IMR-90 (cell line): ENCODE measurements around the gene FOXP1. TPM values are rescaled to one million over a fixed set of nuclear protein-coding genes. Genes with fewer than 3 reads are reported as not detected.

ENCODE experiments used
- ATAC-seq: fragments of 200-7000 bp; cut with Tn5 transposase; 2 replicates; pipeline ENCODE4 v1.9.1; 2020; ENCODE audit warnings: low read depth, mild to moderate bottlenecking, moderate library complexity
- BruUV-seq: library from RNA; stranded (reverse); fragments of 400-500 nt; replicated peaks from 2 replicates; lab custom pipeline; 2021; lab: Mats Ljungman, UMichigan
- CTCF ChIA-PET: fragments of 300-600 bp; formaldehyde crosslinking; extraction: SDS; loops from one replicate; lab custom pipeline; 2021; ENCODE audit warnings: antibody characterized with exemption; lab: Yijun Ruan, JAX
- POLR2A ChIA-PET: fragments of 300-600 bp; sonication (Branson Sonifier 250); formaldehyde crosslinking; loops from one replicate; lab custom pipeline; 2022; ENCODE audit warnings: antibody characterized with exemption; ENCODE audit not compliant: unreplicated experiment; lab: Charles Lee
- DNase-seq: peaks from one replicate; pipeline ENCODE4 v3.0.0; 2013
- H2AFZ ChIP-seq: replicated peaks from 2 replicates; pipeline ENCODE3; 2013; ENCODE audit warnings: low read length, mild to moderate bottlenecking; ENCODE audit not compliant: poor library complexity
- H2AK5ac ChIP-seq: 2 replicates; pipeline ENCODE4 v1.6.1; 2013; ENCODE audit warnings: low read depth, low read length, inconsistent platforms
- H2AK9ac ChIP-seq: replicated peaks from 2 replicates; pipeline ENCODE3; 2013; ENCODE audit warnings: mild to moderate bottlenecking, low read depth, low read length, moderate library complexity; ENCODE audit not compliant: poor library complexity
- H2BK120ac ChIP-seq: 2 replicates; pipeline ENCODE4 v1.6.1; 2013; ENCODE audit warnings: low read depth, low read length, inconsistent platforms
- H2BK15ac ChIP-seq: 3 replicates; pipeline ENCODE4 v1.6.1; 2013; ENCODE audit warnings: low read depth, low read length, inconsistent platforms
- H2BK20ac ChIP-seq: 2 replicates; pipeline ENCODE4 v1.6.1; 2013; ENCODE audit warnings: low read depth, mild to moderate bottlenecking, inconsistent platforms, low read length, moderate library complexity
- H2BK5ac ChIP-seq: 2 replicates; pipeline ENCODE4 v1.6.1; 2013; ENCODE audit warnings: mild to moderate bottlenecking, low read depth, low read length, inconsistent platforms; ENCODE audit not compliant: poor library complexity, severe bottlenecking
- H3K14ac ChIP-seq: replicated peaks from 2 replicates; pipeline ENCODE4 v1.6.1; 2013; ENCODE audit warnings: low read depth, low read length, inconsistent platforms
- H3K18ac ChIP-seq: 2 replicates; pipeline ENCODE4 v1.6.1; 2013; ENCODE audit warnings: low read depth, low read length, control low read depth
- H3K23ac ChIP-seq: 2 replicates; pipeline ENCODE4 v1.6.1; 2013; ENCODE audit warnings: low read depth, low read length, inconsistent platforms
- H3K27ac ChIP-seq: 2 replicates; pipeline ENCODE4 v1.5.1; 2013; ENCODE audit warnings: mild to moderate bottlenecking, control low read depth, low read length; ENCODE audit not compliant: insufficient read depth
- H3K27me3 ChIP-seq: 2 replicates; pipeline ENCODE4 v1.6.1; 2013; ENCODE audit warnings: low read length; ENCODE audit not compliant: control insufficient read depth, insufficient read depth
- H3K36me3 ChIP-seq: 2 replicates; pipeline ENCODE4 v1.6.1; 2013; ENCODE audit warnings: low read length, mixed read lengths; ENCODE audit not compliant: control insufficient read depth, insufficient read depth
- H3K4ac ChIP-seq: 2 replicates; pipeline ENCODE4 v1.6.1; 2013; ENCODE audit warnings: low read depth, low read length, inconsistent platforms
- H3K4me1 ChIP-seq: 2 replicates; pipeline ENCODE4 v1.6.1; 2013; ENCODE audit warnings: low read length, mixed read lengths; ENCODE audit not compliant: control insufficient read depth, insufficient read depth
- H3K4me2 ChIP-seq: 2 replicates; pipeline ENCODE4 v1.6.1; 2013; ENCODE audit warnings: low read depth, mild to moderate bottlenecking, control low read depth, low read length, moderate library complexity
- H3K4me3 ChIP-seq: 2 replicates; pipeline ENCODE4 v1.5.1; 2013; ENCODE audit warnings: low read depth, mild to moderate bottlenecking, control low read depth, low read length, moderate library complexity; ENCODE audit not compliant: insufficient read depth
- H3K56ac ChIP-seq: 2 replicates; pipeline ENCODE4 v1.6.1; 2013; ENCODE audit warnings: low read length, inconsistent platforms; ENCODE audit not compliant: insufficient read depth; ENCODE audit errors: extremely low read depth
- H3K79me1 ChIP-seq, 2 experiments: 2 replicates each; pipeline ENCODE4 v1.6.1; 2013; ENCODE audit warnings: low read length in 2 of 2, inconsistent platforms in 1 of 2, low read depth in 1 of 2
- H3K9ac ChIP-seq: 2 replicates; pipeline ENCODE4 v1.6.1; 2013; ENCODE audit warnings: low read depth, low read length, control low read depth
- H3K9me1 ChIP-seq: 2 replicates; pipeline ENCODE4 v1.6.1; 2013; ENCODE audit warnings: low read length, inconsistent platforms; ENCODE audit not compliant: insufficient read depth
- H3K9me3 ChIP-seq: 2 replicates; pipeline ENCODE4 v1.6.1; 2013; ENCODE audit warnings: low read length; ENCODE audit not compliant: control insufficient read depth, insufficient read depth
- H4K20me1 ChIP-seq: 2 replicates; pipeline ENCODE4 v1.6.1; 2013; ENCODE audit warnings: low read length, inconsistent platforms; ENCODE audit not compliant: insufficient read depth
- H4K5ac ChIP-seq: 2 replicates; pipeline ENCODE4 v1.6.1; 2013; ENCODE audit warnings: mild to moderate bottlenecking, low read depth, low read length, control low read depth
- H4K8ac ChIP-seq, 2 experiments: 2 replicates each; pipeline ENCODE4 v1.6.1; 2013; ENCODE audit warnings: low read depth in 2 of 2, low read length in 2 of 2, control low read depth in 1 of 2, inconsistent platforms in 1 of 2
- H4K91ac ChIP-seq: 2 replicates; pipeline ENCODE4 v1.6.1; 2013; ENCODE audit warnings: low read depth, low read length, inconsistent platforms; ENCODE audit not compliant: insufficient read depth
- BHLHE40 ChIP-seq: fragments of 150-350 bp; IDR thresholded peaks from 2 replicates; pipeline ENCODE4 v1.6.1; 2016; ENCODE audit warnings: mild to moderate bottlenecking, low read depth, low read length
- CEBPB ChIP-seq: IDR thresholded peaks from 2 replicates; pipeline ENCODE4 v1.6.1; 2012; ENCODE audit warnings: low read depth, low read length, improper control_type of control experiment
- FOS ChIP-seq: fragments of 150-350 bp; IDR thresholded peaks from 2 replicates; pipeline ENCODE4 v1.6.1; 2016; ENCODE audit warnings: low read depth, low read length
- MAFK ChIP-seq: IDR thresholded peaks from 2 replicates; pipeline ENCODE4 v1.6.1; 2012; ENCODE audit warnings: low read depth, low read length, improper control_type of control experiment
- MAZ ChIP-seq: IDR thresholded peaks from 2 replicates; pipeline ENCODE4 v1.6.1; 2012; ENCODE audit warnings: low read depth, mild to moderate bottlenecking, low read length, improper control_type of control experiment, moderate library complexity, borderline replicate concordance
- MXI1 ChIP-seq: IDR thresholded peaks from 2 replicates; pipeline ENCODE4 v1.6.1; 2012; ENCODE audit warnings: low read depth, mild to moderate bottlenecking, low read length, moderate library complexity, borderline replicate concordance
- NFE2L2 ChIP-seq: fragments of 150-350 bp; IDR thresholded peaks from 2 replicates; pipeline ENCODE4 v1.6.1; 2016; ENCODE audit warnings: low read depth, mild to moderate bottlenecking, low read length
- POLR2A ChIP-seq: IDR thresholded peaks from 2 replicates; pipeline ENCODE4 v1.6.1; 2012; ENCODE audit warnings: mild to moderate bottlenecking, low read depth, low read length
- RAD21 ChIP-seq: IDR thresholded peaks from 2 replicates; pipeline ENCODE4 v1.6.1; 2012; ENCODE audit warnings: low read length, improper control_type of control experiment
- RCOR1 ChIP-seq: IDR thresholded peaks from 2 replicates; pipeline ENCODE4 v1.6.1; 2012; ENCODE audit warnings: mild to moderate bottlenecking, low read length, improper control_type of control experiment; ENCODE audit not compliant: insufficient replicate concordance
- RFX5 ChIP-seq: IDR thresholded peaks from 2 replicates; pipeline ENCODE4 v1.8.0; 2012; ENCODE audit warnings: low read depth, mild to moderate bottlenecking, low read length, moderate library complexity
- SMC3 ChIP-seq: fragments of 150-350 bp; IDR thresholded peaks from 2 replicates; pipeline ENCODE4 v1.6.1; 2016; ENCODE audit warnings: low read depth, mild to moderate bottlenecking, antibody characterized with exemption, low read length, moderate library complexity
- WGBS, 2 experiments: methylation state at CpG; one replicate each; pipeline versions ENCODE4 v1.1.5 to v1.1.7; 2013; ENCODE audit warnings: missing lambda C conversion rate in 2 of 2; ENCODE audit not compliant: insufficient read length in 1 of 2; ENCODE audit errors: extremely low coverage in 2 of 2; 5-methylcytosine and 5-hydroxymethylcytosine counted together
- dilution Hi-C: fragments of 300-500 bp; cut with HindIII; formaldehyde crosslinking; loops from one replicate; pipeline ENCODE4 v1.14.3; 2018; ENCODE audit warnings: low sequenced_read_pairs; ENCODE audit not compliant: unreplicated experiment
- in situ Hi-C: fragments of 300-500 bp; cut with MboI; formaldehyde crosslinking; loops from 3 replicates; pipeline ENCODE4 v1.14.3; 2019; ENCODE audit warnings: low sequenced_read_pairs, inconsistent platforms, mixed read lengths
- intact Hi-C: fragments of 100-400 bp; cut with micrococcal nuclease; formaldehyde crosslinking; loops from 2 replicates; pipeline ENCODE4 v1.10.0; 2022
- polyA plus RNA-seq, 3 experiments: library from polyadenylated mRNA; depleted of rRNA; stranded (reverse); fragments of >200 nt; gene quantifications; 2 replicates each; pipeline ENCODE4 v1.2.3, GENCODE V29; 2012; ENCODE audit warnings: low replicate concordance in 1 of 3
- total RNA-seq: library from RNA; depleted of rRNA; stranded (reverse); fragments of >200 nt; gene quantifications from 2 replicates; pipeline ENCODE4 v1.2.3, GENCODE V29; 2012
- TF ChIP-seq, protein P1 (sequence below): fragments of 150-350 bp; IDR thresholded peaks from 2 replicates; pipeline ENCODE4 v1.6.1; 2017; ENCODE audit warnings: mild to moderate bottlenecking, antibody characterized with exemption, low read length, low read depth
- TF ChIP-seq, protein P2 (sequence below): fragments of 150-350 bp; IDR thresholded peaks from 2 replicates; pipeline ENCODE4 v1.6.1; 2016; ENCODE audit warnings: low read depth, mild to moderate bottlenecking, low read length, moderate library complexity, borderline replicate concordance
- TF ChIP-seq, protein P3 (sequence below): conservative IDR thresholded peaks from 2 replicates; pipeline ENCODE4 v1.5.1; 2012; ENCODE audit warnings: mild to moderate bottlenecking, low read depth, low read length, improper control_type of control experiment

FOXP1 gene
- total and polyA plus RNA-seq, 2 of the 4 experiments (the other 2 are of a cell fraction) = 37.0 to 132 TPM

DNA sequence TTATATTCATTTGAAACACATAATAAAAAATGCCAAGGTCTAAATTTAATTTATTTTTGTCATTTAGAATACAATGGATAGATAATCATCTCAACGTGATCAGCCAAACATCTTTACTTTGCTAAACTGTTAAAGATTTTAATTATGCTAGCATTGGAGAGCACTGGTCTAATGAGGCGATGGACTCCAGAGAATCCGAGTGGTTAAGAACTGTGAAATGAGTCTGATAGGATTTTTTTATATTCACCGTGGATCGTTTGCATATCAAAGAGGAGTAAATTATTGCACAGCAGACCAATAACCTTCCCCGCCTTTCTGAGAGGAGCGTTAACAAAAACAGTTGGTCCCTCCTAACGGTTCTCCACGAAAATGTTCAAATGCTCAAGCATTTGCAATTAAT is 540.8 kb downstream of the FOXP1 start:
- no peak overlapping the region for H3K4ac ChIP-seq
- H4K20me1 ChIP-seq = peaks cover 20% of the 10 kb centered on the region; the same call in 1 of the 2 replicates
- ATAC-seq (no peak), DNase-seq (no peak)
- H2BK15ac ChIP-seq = no peak overlapping the region
- H4K5ac ChIP-seq = no peak overlapping the region
- H2AK5ac ChIP-seq = no peak overlapping the region
- WGBS, 2 experiments = no CpG with 5 or more reads among the region's 9 CpGs
- no peak overlapping the region for H3K9ac ChIP-seq
- peaks cover 20% of the 10 kb centered on the region for H3K9me1 ChIP-seq
- TF ChIP-seq MAFK (no peak), RFX5 (no peak), POLR2A (no peak), BHLHE40 (no peak), MAZ (no peak), NFE2L2 (no peak), RCOR1 (no peak), RAD21 (no peak), FOS (no peak), MXI1 (no peak), SMC3 (no peak), CEBPB (no peak)
- TF ChIP-seq, protein P1, sequence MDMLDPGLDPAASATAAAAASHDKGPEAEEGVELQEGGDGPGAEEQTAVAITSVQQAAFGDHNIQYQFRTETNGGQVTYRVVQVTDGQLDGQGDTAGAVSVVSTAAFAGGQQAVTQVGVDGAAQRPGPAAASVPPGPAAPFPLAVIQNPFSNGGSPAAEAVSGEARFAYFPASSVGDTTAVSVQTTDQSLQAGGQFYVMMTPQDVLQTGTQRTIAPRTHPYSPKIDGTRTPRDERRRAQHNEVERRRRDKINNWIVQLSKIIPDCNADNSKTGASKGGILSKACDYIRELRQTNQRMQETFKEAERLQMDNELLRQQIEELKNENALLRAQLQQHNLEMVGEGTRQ = no peak
- TF ChIP-seq, protein P2, sequence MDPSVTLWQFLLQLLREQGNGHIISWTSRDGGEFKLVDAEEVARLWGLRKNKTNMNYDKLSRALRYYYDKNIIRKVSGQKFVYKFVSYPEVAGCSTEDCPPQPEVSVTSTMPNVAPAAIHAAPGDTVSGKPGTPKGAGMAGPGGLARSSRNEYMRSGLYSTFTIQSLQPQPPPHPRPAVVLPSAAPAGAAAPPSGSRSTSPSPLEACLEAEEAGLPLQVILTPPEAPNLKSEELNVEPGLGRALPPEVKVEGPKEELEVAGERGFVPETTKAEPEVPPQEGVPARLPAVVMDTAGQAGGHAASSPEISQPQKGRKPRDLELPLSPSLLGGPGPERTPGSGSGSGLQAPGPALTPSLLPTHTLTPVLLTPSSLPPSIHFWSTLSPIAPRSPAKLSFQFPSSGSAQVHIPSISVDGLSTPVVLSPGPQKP = no peak
- TF ChIP-seq, protein P3, sequence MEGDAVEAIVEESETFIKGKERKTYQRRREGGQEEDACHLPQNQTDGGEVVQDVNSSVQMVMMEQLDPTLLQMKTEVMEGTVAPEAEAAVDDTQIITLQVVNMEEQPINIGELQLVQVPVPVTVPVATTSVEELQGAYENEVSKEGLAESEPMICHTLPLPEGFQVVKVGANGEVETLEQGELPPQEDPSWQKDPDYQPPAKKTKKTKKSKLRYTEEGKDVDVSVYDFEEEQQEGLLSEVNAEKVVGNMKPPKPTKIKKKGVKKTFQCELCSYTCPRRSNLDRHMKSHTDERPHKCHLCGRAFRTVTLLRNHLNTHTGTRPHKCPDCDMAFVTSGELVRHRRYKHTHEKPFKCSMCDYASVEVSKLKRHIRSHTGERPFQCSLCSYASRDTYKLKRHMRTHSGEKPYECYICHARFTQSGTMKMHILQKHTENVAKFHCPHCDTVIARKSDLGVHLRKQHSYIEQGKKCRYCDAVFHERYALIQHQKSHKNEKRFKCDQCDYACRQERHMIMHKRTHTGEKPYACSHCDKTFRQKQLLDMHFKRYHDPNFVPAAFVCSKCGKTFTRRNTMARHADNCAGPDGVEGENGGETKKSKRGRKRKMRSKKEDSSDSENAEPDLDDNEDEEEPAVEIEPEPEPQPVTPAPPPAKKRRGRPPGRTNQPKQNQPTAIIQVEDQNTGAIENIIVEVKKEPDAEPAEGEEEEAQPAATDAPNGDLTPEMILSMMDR = no peak
- H3K79me1 ChIP-seq = peaks cover 50 to 85% of the 10 kb centered on the region in 2 experiments
- ChIA-PET CTCF (no interaction called here), POLR2A (no interaction called here)
- H4K8ac ChIP-seq = no peak overlapping the region
- no peak overlapping the region for H3K4me3 ChIP-seq
- peaks cover 63% of the 10 kb centered on the region for H3K36me3 ChIP-seq
- dilution Hi-C loops (no loop called here), in situ Hi-C loops (no loop called here), intact Hi-C loops (no loop called here)
- H2AK9ac ChIP-seq = no peak overlapping the region
- H3K4me1 ChIP-seq = peaks cover 4% of the 10 kb centered on the region; the same call in 1 of the 2 replicates
- no peak overlapping the region for H4K91ac ChIP-seq
- no peak overlapping the region for H2AFZ ChIP-seq
- no peak overlapping the region for H3K23ac ChIP-seq
- H3K9me3 ChIP-seq = no peaks in the 10 kb centered on the region
- H3K14ac ChIP-seq = no peak overlapping the region
- H3K18ac ChIP-seq = no peak overlapping the region
- no peak overlapping the region for H3K56ac ChIP-seq
- H2BK120ac ChIP-seq = no peak overlapping the region
- H3K27me3 ChIP-seq = no peaks in the 10 kb centered on the region
- H2BK5ac ChIP-seq = no peak overlapping the region
- H3K4me2 ChIP-seq = no peak overlapping the region
- no peak overlapping the region for H3K27ac ChIP-seq
- H2BK20ac ChIP-seq = no peak overlapping the region
- BruUV-seq = no TSS peak
